ENCODE measurements around the gene RAD54L. TPM values are rescaled to one million over a fixed set of nuclear protein-coding genes. Genes with fewer than 3 reads are reported as not detected.

The RAD54L gene
- total RNA-seq, 6 experiments from 2014 or later: 3.8 to 10.9 (median 8.3) TPM

DNA sequence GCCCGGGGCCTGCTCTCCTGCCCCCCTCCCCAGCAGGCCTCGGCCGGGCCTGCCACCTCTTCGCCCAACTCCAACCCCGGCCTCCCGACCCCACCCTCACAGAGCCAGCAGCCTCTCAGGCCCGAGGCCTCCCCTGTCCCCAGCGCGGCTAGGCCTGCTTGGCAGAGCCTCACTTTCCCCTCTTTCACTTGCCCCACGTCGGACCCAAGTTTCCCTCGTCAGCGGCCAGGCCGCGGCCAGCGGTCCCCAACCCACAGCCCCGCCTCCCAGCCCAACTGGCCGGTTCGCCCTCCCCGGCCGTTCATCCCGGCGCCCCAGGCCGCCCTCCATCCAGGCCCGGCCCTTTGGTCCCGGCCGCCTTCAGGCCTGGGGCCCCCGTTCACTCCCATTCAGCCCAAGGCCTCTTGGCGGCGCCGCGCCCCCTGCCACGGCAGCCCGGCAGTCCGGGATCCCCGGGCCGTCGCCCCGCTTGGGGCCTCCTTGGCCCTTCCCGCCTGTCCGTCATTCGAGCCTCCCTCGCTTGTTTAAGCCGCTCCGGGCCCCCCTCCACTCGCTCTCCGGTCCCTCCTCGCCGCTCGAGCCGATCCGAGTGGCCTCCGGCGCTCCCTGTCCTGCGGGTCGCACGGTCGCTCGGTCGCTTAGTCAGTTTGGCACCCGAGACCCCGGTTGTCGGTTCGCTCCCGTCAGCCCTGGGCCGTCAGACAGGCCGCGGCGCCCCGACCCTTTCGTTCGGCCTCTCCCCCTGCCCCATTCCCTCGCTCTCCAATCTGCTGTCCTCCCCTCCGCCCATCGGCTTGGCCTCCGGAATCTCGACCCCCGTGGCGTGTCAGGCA, 54.5 kb downstream of the RAD54L start:
- no peaks in the 10 kb centered on the region for H3K9me3 Mint-ChIP-seq
- H3K27ac Mint-ChIP-seq: peak overlapping the region; percentile 98
- TF ChIP-seq, protein P1, sequence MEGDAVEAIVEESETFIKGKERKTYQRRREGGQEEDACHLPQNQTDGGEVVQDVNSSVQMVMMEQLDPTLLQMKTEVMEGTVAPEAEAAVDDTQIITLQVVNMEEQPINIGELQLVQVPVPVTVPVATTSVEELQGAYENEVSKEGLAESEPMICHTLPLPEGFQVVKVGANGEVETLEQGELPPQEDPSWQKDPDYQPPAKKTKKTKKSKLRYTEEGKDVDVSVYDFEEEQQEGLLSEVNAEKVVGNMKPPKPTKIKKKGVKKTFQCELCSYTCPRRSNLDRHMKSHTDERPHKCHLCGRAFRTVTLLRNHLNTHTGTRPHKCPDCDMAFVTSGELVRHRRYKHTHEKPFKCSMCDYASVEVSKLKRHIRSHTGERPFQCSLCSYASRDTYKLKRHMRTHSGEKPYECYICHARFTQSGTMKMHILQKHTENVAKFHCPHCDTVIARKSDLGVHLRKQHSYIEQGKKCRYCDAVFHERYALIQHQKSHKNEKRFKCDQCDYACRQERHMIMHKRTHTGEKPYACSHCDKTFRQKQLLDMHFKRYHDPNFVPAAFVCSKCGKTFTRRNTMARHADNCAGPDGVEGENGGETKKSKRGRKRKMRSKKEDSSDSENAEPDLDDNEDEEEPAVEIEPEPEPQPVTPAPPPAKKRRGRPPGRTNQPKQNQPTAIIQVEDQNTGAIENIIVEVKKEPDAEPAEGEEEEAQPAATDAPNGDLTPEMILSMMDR (IDR thresholded peaks at IDR 0.05): peak; percentile 49
- H3K27me3 Mint-ChIP-seq (ENCODE audit: insufficient read depth): peaks cover 2% of the 10 kb centered on the region
- H3K4me1 Mint-ChIP-seq (ENCODE audit: low read depth): peaks cover 43% of the 10 kb centered on the region
- peaks cover 25% of the 10 kb centered on the region for H3K36me3 Mint-ChIP-seq (ENCODE audit: low read depth)
- peak; percentile 14 for DNase-seq
- H3K4me3 Mint-ChIP-seq: peak overlapping the region; percentile 98

DNA sequence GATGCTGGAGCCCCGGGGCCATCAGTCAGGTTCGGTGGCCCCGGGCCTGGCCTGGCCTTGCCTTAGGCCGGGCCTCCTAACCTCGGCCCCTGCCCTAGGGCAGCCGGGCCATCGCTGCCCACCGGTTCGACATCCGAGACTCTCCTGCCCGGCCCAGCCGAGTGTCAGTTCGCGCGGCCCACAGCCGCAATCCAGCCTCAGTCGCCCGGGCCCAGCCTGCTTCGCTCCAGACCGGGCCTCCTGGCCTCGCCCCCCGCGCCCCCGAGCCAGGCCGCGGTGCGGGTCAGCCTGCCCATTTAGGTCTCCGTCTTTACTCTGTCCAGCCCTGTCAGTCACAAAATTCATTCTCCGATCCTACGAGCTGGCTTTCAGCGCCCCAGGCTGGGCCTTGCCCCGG, 55.1 kb downstream of the RAD54L start:
- H3K27me3 Mint-ChIP-seq (ENCODE audit: insufficient read depth): peaks cover 2% of the 10 kb centered on the region
- peaks cover 19% of the 10 kb centered on the region for H3K36me3 Mint-ChIP-seq (ENCODE audit: low read depth)
- peak overlapping the region; percentile 98 for H3K4me3 Mint-ChIP-seq
- TF ChIP-seq, protein P1 (IDR thresholded peaks at IDR 0.05): no peak
- peaks cover 47% of the 10 kb centered on the region for H3K4me1 Mint-ChIP-seq (ENCODE audit: low read depth)
- H3K9me3 Mint-ChIP-seq: no peaks in the 10 kb centered on the region
- DNase-seq: no peak
- peak overlapping the region; percentile 98 for H3K27ac Mint-ChIP-seq

DNA sequence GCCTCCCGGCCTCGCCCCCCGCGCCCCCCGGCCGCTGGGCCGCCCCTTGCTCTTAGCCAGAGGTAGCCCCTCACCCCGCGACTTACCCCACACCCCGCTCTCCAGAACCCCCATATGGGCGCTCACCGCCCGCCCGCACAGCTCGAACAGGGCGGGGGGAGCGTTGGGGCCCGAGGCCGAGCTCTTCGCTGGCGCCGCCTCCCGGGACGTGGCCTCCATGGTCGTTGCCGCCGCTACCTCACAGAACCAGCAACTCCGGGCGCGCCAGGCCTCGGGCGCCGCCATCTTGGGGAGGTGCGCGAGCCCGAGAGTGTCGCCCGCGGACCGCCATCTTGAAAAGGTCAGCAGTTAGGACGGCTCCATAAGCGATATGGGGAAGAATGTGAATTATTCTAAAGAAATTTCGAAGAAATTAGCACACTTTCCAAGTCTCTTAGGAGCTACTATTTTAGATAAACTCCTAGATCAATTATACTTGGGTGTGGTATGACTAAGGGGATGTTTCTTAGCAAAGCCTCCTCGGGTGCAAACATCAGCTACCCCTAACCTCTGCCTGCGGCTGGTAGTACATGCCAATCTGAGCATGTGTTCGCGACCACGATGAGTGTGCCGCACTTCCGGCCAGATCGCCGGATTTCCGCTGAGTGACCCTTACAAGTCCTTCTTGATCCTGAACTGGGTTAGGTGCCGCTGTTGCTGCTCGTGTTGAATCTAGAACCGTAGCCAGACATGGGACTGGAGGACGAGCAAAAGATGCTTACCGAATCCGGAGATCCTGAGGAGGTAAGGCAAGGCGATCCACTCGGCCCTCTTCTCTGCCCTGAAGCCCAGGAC, 55.7 kb downstream of the RAD54L start, which contains the start of the genes LRRC41 and UQCRH:
Gene LRRC41 (minus strand): TSS at position 579 of the 834 bp plus-strand sequence. CDS start 294 bp downstream, at position 285.
Gene UQCRH (plus strand): TSS at position 661 of the 834 bp plus-strand sequence. CDS start 69 bp downstream, at position 730.
- Mint-ChIP-seq H3K4me3 (peak within 1 kb of the TSS; percentile 98), H3K9me3 (no peaks in the 10 kb centered on the region), H3K4me1 (ENCODE audit: low read depth) (peaks cover 47% of the 10 kb centered on the region), H3K27me3 (ENCODE audit: insufficient read depth) (peaks cover 2% of the 10 kb centered on the region), H3K27ac (peak within 1 kb of the TSS; percentile 98), H3K36me3 (ENCODE audit: low read depth) (peaks cover 14% of the 10 kb centered on the region; the same call in 1 of the 2 replicates)
- peak; percentile 96 for DNase-seq
- TF ChIP-seq, protein P1 (IDR thresholded peaks at IDR 0.05): peak; percentile 40; the same call in 1 of the 2 replicates

DNA sequence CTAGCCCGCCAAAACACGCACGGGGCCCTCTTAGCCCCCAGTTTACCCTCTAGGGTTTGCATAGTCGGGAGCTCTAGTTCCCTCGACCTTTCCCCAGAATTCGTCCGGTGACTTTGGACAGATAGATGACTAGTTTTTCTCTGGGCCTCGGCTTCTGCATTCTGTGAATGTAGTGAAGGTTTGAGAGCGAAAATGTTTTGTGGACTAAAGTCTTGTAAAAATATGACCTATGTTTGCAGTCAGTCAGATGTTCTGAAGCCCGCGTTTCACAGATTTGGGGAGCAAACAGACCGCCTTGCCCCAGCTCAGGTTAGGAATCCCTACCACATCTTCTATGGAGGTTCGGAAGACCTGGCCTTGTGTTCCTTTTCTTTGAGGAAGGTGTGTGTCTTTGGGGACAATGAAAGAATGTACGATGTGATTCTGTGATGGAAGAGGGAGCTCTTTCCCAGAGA, 56.3 kb downstream of the RAD54L start:
- peak overlapping the region; percentile 98 for H3K4me3 Mint-ChIP-seq
- no peaks in the 10 kb centered on the region for H3K9me3 Mint-ChIP-seq
- no peak for DNase-seq
- peaks cover 2% of the 10 kb centered on the region for H3K27me3 Mint-ChIP-seq (ENCODE audit: insufficient read depth)
- H3K36me3 Mint-ChIP-seq (ENCODE audit: low read depth): peaks cover 17% of the 10 kb centered on the region; the same call in 1 of the 2 replicates
- peak overlapping the region; percentile 98 for H3K27ac Mint-ChIP-seq
- TF ChIP-seq, protein P1 (IDR thresholded peaks at IDR 0.05): no peak
- peaks cover 42% of the 10 kb centered on the region for H3K4me1 Mint-ChIP-seq (ENCODE audit: low read depth)

DNA sequence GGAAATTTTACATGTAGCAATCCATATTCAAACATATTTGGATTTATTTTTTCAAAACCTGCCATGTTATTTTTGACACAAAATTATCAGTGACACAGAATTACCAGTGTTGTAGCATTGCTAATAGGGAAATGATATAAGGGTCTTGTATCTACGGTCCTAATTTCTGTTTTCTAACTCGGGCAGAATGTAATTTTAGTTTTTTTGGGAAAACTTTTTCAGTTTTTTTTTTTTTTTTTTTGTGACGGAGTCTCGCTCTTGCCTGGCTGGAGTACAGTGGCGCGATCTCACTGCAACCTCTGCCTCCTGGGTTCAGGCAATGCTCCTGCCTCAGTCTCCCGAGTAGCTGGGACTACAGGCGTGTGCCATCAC, 58.6 kb downstream of the RAD54L start:
- Mint-ChIP-seq H3K27ac (no peak overlapping the region), H3K27me3 (ENCODE audit: insufficient read depth) (peaks cover 2% of the 10 kb centered on the region), H3K4me1 (ENCODE audit: low read depth) (peaks cover 27% of the 10 kb centered on the region), H3K36me3 (ENCODE audit: low read depth) (peaks cover 21% of the 10 kb centered on the region), H3K4me3 (peak overlapping the region; percentile 30), H3K9me3 (no peaks in the 10 kb centered on the region)
- DNase-seq: no peak
- TF ChIP-seq, protein P1 (IDR thresholded peaks at IDR 0.05): no peak
